Breast epithelium (tissue), 3 donors: ENCODE data around the gene PSMA3.

ENCODE experiments used
- POLR2A ChIP-seq: fragments of 450-650 bp; IDR thresholded peaks from one replicate; pipeline ENCODE4 v1.6.1; 2016; ENCODE audit warnings: antibody characterized with exemption, mild to moderate bottlenecking, moderate library complexity
- POLR2AphosphoS5 ChIP-seq, 3 donors: sonication (generic); formaldehyde crosslinking; IDR thresholded peaks; one replicate each; pipeline ENCODE4 v1.6.1; 2017; ENCODE audit warnings: antibody characterized with exemption in 3 of 3

DNA sequence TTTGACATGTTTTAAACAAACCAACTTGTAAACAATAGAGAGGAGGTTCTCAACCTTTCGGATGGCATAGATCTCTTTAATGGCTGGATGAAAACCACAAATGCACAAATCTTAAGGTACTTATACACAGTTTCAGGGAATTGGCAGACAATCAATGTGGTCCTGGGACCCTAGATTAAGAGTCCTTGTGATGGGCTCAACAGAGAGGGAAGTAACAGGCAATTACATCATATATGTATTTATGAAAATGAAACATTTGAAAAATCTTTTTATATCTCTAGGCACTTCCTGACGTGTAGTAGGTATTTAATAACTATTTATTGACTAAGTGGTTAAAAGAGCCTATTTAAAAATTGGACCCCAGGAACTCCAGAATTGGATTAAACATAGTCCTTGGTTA lies 43.8 kb upstream of the PSMA3 start:
- TF ChIP-seq POLR2AphosphoS5 (IDR thresholded peaks at IDR 0.05): no peak
- TF ChIP-seq POLR2A: no peak
